Muscle of leg (tissue), 11 donors: ENCODE measurements around the gene LSAMP. TPM values are rescaled to one million over a fixed set of nuclear protein-coding genes. Genes with fewer than 3 reads are reported as not detected.
"Not testable (repeated sequence)": the region's sequence is repeated elsewhere in the genome, so short reads cannot be mapped to it uniquely, and the experiment has no call there.

ENCODE experiments used
- DNase-seq: peaks from one replicate; pipeline ENCODE4 v3.0.0; 2013
- H3K27ac ChIP-seq: one replicate; pipeline ENCODE4 v1.5.1; 2013; ENCODE audit warnings: mild to moderate bottlenecking, low read length, control low read depth
- H3K27me3 ChIP-seq: one replicate; pipeline ENCODE4 v1.6.1; 2013; ENCODE audit warnings: low read length; ENCODE audit not compliant: control insufficient read depth, insufficient read depth
- H3K36me3 ChIP-seq: one replicate; pipeline ENCODE4 v1.6.1; 2013; ENCODE audit warnings: low read length; ENCODE audit not compliant: control insufficient read depth, insufficient read depth
- H3K4me1 ChIP-seq: one replicate; pipeline ENCODE4 v1.6.1; 2013; ENCODE audit warnings: low read length; ENCODE audit not compliant: control insufficient read depth, insufficient read depth
- H3K4me3 ChIP-seq: one replicate; pipeline ENCODE4 v1.5.1; 2013; ENCODE audit warnings: low read length, control low read depth
- H3K9me3 ChIP-seq: replicated peaks from 2 replicates; pipeline ENCODE4 v1.6.1; 2013; ENCODE audit warnings: low read depth, low read length; ENCODE audit not compliant: control insufficient read depth
- WGBS: methylation state at CpG from one replicate; pipeline ENCODE4 v1.1.5; 2013; ENCODE audit warnings: missing lambda C conversion rate; ENCODE audit not compliant: insufficient coverage; 5-methylcytosine and 5-hydroxymethylcytosine counted together
- polyA plus RNA-seq, 8 donors: library from polyadenylated mRNA; unstranded; fragments of 120-200 nt; gene quantifications; one replicate each; pipeline versions ENCODE4 v1.2.1 to v1.2.3, GENCODE V29; 2013; ENCODE audit warnings: inconsistent platforms in 1 of 8, low replicate concordance in 1 of 8; ENCODE audit not compliant: insufficient read length in 8 of 8, insufficient read depth in 1 of 8
- total RNA-seq: library from RNA; stranded (reverse); fragments of 120-200 nt; gene quantifications from one replicate; pipeline ENCODE4 v1.2.4, GENCODE V29; 2013

LSAMP gene
- total and polyA plus RNA-seq, 9 donors, result 3.5 to 13.4 (median 6.3) TPM

DNA sequence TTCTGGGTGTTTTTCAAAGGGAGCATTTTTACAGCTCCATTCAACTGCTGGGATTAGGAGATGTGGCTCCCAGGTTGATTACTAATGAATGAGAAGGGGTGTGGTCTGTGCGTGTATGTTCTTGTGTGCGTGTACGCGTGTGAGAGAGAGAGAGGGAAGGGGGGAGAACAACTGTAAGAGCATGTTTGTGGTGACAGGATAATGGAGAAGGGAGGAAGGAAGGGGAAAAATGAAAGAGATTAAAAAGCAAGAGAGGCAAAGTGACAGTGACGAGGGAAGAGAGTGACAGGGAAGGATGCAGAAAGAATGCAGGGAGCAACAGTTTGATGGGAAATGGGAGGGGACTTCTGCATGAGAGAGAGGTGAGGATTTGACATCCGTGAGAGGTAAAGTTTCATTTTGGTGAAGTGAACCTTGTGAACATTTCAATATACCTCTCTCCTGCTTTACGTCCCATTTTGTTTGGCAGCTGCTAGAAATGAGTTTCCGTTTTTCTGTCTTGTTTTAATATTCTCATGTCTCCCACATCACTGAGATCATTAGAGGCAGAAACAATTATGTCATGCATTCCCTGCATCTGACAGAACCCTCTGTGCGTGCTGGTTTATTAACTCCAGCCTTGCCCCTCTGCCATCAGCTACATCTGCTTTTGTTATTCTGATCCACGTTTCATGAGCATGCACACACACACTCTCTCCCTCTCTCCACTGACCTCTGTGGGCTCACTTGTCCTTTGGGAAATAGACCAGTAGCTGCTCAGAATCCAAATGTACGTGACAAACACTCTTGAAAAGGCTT is 660.3 kb downstream of the LSAMP start:
- Histone ChIP-seq H3K4me1 (peaks cover 10% of the 10 kb centered on the region), H3K27ac (peak overlapping the region; percentile 98), H3K36me3 (no peaks in the 10 kb centered on the region), H3K27me3 (no peaks in the 10 kb centered on the region), H3K9me3 (no peaks in the 10 kb centered on the region), H3K4me3 (peak overlapping the region; percentile 73)
- WGBS, result 5% methylated on average over 9 of the region's 11 CpGs
- peak; percentile 62 for DNase-seq

DNA sequence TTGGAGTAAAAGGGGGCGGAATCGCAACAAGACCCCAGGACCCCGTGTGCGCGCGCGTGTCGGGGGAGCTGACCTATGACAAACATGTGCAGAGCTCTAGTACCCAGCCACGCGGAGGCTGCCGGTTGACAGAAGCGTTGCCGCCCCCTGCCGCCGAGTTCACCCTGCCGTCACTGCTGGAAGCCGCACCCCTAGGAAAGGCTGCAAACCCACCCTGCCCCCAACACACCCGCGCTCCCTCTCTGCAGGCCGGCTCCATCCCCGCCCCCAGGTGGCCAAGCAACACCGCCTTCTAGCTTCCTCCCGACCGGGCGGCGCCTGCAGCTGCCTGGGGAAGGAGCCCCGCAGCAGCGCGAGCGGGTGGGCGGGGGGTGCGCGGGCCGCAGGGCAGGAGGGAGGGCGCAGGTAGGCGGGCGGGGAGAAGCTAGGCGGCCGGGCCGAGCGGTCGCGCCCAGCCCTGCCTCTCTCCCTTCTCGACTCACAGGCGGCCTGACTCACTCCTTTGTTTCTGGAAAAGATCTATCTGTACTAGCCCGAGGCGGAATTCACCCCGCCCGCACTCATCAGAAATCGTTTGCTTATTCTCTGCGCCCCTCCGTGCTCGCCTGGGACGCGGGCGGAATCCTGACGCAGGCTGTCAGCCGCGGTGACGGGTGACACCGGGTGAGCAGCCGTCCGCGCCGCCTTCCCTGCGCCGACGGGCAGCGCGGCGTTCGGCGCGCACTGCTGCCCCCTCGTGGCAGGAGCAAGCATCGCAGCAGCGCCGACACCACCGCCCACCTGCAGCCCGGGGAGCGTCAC is 661.1 kb downstream of the LSAMP start:
- WGBS, result under 1% methylated on average over 77 of the region's 81 CpGs
- Histone ChIP-seq H3K9me3 (no peaks in the 10 kb centered on the region), H3K4me3 (peak overlapping the region; percentile 73), H3K27ac (peak overlapping the region; percentile 98), H3K36me3 (no peaks in the 10 kb centered on the region), H3K27me3 (no peaks in the 10 kb centered on the region), H3K4me1 (peaks cover 10% of the 10 kb centered on the region)
- peak; percentile 96 for DNase-seq

DNA sequence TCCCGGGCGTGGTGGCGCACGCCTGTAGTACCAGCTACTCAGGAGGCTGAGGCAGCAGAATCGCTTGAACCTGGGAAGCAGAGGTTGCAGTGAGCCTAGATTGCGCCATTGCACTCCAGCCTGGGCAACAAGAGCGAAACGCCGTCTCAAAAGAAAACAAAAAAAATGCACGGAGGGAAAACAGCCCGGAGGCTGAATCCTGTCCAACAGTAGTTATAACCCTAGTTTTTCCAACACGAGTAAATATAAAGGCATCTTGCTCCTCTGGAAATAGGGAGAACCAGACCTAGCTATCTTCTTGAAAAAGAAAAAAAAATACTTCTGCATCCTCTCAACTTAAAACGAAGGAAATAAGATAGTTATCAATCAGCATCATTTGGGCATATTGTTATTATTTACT is 661.9 kb downstream of the LSAMP start:
- DNase-seq, H3K4me1 ChIP-seq, H3K36me3 ChIP-seq, H3K9me3 ChIP-seq, H3K27me3 ChIP-seq: not testable (repeated sequence)
- H3K4me3 ChIP-seq, result peak overlapping the region; percentile 73
- H3K27ac ChIP-seq, result peak overlapping the region; percentile 62
- 69% methylated on average over 11 of the region's 13 CpGs for WGBS

DNA sequence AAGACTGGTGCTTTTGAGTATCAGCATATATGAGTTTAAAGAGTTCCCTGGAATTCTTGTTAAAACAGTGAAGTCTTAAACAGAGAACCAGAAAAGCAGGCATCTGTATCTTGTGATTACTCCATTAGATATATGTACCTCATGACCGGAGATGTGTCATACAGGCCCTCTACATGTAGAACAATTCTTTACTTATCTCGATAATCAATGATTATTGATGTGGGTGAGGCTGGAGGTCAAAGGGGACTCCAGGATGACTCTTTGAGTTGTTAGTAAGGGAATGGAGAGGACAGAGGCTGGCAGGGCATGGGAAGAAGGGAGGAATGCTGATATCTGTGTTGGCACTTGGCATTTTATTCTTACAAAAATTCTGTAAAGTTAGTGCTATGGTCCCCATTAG is 666.3 kb downstream of the LSAMP start:
- Histone ChIP-seq H3K27me3 (no peaks in the 10 kb centered on the region), H3K9me3 (no peaks in the 10 kb centered on the region), H3K4me1 (peaks cover 2% of the 10 kb centered on the region), H3K27ac (no peak overlapping the region), H3K36me3 (no peaks in the 10 kb centered on the region), H3K4me3 (no peak overlapping the region)
- no peak for DNase-seq
- no CpG with 5 or more reads among the region's 2 CpGs for WGBS

DNA sequence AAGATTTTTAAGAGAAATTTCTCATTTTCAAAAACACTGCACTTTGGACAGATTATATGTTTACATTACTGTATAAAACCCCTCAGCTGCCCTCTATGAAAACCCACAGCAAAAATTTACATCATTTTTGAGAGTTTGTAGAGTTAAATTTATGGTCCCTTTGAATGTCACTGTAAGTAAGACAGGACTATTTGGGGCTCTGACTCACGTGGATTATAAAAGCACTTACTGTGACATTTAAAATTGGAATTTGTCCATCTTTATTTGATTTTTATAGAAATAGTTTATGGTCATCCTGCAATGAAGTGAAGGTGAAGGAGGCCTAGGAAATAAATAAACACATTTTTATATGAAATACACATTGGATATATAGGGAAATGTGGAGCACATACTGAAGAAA is 672.3 kb downstream of the LSAMP start:
- Histone ChIP-seq H3K27ac (no peak overlapping the region), H3K27me3 (no peaks in the 10 kb centered on the region), H3K9me3 (no peaks in the 10 kb centered on the region), H3K36me3 (no peaks in the 10 kb centered on the region), H3K4me3 (no peak overlapping the region), H3K4me1 (no peaks in the 10 kb centered on the region)
- no peak for DNase-seq
- no CpG with 5 or more reads among the region's 1 CpG for whole genome bisulfite sequencing

DNA sequence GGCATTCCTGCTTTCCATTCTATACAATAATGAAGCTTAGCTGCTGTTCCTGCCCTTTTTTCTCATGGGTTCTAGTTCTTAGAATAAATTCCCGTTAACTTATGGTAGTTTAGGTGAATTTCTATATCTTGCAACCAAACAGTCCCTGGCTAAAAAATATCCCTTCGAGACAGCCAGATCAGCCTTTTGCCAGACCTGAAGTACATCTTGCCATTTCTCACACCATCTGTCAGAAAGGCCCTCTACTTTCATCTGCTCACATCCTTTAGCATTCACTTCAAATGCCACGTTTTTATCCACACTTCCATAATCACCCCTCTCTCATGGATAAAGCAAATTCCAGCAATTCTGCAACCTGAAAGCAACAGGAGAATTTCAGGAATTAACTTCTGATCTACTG is 676.6 kb downstream of the LSAMP start:
- 83% methylated on average over 1 of the region's 3 CpGs for WGBS
- DNase-seq, result no peak

DNA sequence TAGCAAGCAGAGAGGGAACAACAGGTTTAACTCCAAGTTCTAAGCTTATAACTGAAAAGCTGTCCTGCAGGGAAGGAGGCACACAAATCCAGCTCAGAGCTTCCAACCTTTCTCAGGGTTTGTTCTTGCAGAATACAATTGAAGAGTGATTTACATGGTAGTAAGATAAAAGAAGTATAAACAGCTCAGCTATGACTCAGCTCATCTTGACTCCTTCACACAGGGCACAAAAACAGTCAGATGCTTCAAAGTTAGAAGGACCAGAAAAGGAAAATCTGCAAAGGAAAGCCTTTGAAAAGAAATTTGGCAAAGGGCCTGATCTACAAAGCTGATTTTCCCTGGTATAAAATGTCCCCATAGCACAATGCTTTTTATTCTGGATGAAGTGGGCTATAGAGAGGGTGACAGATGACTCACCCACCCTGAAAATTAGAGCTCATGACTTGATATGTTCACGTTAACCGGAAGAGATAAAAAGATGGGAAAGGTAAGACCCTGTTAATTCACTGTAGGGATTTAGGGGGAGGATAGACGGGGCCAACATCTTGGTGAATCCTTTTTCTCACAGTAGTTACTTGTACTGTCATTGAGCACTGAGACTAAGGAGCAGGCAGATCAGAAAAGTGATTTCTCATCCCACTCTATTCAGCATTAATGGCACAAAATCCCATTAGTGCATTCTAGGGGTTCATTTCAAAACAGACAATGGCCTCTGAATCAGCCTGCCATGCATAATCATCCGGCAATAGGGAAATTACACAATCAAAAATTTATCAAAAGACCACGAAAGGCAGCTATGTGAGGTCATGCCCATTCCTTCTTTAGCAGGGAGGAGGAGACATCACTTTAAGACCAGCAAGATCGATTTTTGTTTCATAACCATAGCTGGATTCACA is 678.5 kb downstream of the LSAMP start:
- Histone ChIP-seq H3K36me3 (no peaks in the 10 kb centered on the region), H3K27me3 (no peaks in the 10 kb centered on the region), H3K4me1 (peaks cover 2% of the 10 kb centered on the region), H3K9me3 (no peaks in the 10 kb centered on the region), H3K4me3 (no peak overlapping the region), H3K27ac (no peak overlapping the region)
- 71% methylated on average over 2 of the region's 6 CpGs for WGBS
- DNase-seq, result no peak

More for the DNA sequence above, 676.6 kb downstream of the LSAMP start:
- Histone ChIP-seq H3K27me3 (no peaks in the 10 kb centered on the region), H3K27ac (no peak overlapping the region), H3K36me3 (no peaks in the 10 kb centered on the region), H3K4me1 (peaks cover 2% of the 10 kb centered on the region), H3K4me3 (no peak overlapping the region), H3K9me3 (no peaks in the 10 kb centered on the region)

DNA sequence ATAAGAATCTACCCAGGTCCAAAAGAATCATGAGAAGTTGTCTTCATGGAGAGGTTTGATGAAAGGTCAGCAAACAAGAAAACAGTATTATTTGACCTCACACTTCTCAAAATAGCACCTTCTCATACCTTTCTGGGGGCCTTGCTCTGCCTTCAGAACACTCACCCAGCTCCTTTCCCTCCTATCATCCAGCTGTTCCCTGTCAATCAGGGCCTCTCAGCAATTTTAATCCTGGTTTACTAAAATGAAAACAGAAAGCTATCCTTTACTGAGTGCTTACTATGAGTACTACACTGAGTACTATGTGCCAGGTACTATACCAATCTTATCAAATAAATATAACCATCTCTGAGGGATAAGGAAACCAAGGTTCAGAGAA is 683.4 kb downstream of the LSAMP start:
- no peaks in the 10 kb centered on the region for H3K9me3 ChIP-seq
- H3K4me3 ChIP-seq, result no peak overlapping the region
- H3K4me1 ChIP-seq, result peaks cover 9% of the 10 kb centered on the region
- no peaks in the 10 kb centered on the region for H3K36me3 ChIP-seq
- H3K27me3 ChIP-seq, result no peaks in the 10 kb centered on the region
- peak overlapping the region; percentile 68 for H3K27ac ChIP-seq
- peak; percentile 65 for DNase-seq

DNA sequence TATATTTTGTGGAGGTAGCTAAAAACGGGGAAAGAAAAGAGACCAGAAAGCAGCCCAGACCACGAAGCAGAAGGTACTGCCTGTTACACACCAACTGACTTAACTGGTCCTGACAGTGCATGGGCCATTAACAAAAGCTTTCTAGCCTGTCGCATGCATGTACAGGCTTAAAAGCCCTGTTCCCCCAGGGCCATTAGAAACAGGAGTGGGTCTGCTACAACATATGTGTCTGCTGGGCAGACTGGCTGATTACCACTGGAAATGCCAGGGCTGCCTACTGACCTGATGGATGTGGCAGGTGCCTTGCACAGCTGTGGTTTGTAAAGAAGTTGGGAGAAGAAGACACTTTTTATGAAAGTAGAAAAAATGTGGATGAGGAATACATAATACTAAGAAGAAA is 684.6 kb downstream of the LSAMP start:
- H3K4me1 ChIP-seq, result peaks cover 7% of the 10 kb centered on the region
- no peak overlapping the region for H3K4me3 ChIP-seq
- H3K27ac ChIP-seq, result peak overlapping the region; percentile 68
- peak; percentile 37 for DNase-seq
- H3K27me3 ChIP-seq, result no peaks in the 10 kb centered on the region
- no peaks in the 10 kb centered on the region for H3K36me3 ChIP-seq
- no peaks in the 10 kb centered on the region for H3K9me3 ChIP-seq
- WGBS, result 65% methylated on average over 2 of the region's 3 CpGs
